A549 treated with Mapracorat at 1 μM for 4 hours (cell line): ENCODE data around the gene RAB41. TPM values are rescaled to one million over a fixed set of nuclear protein-coding genes. Genes with fewer than 3 reads are reported as not detected.

Source experiments
- total RNA-seq: library from RNA; stranded (reverse); fragments of 200-300 nt; extraction: Qiagen RNA extraction; gene quantifications from 5 replicates; pipeline ENCODE4 v1.2.3, GENCODE V29; 2022

The RAB41 gene
- total RNA-seq: not detected in 5 replicates

DNA sequence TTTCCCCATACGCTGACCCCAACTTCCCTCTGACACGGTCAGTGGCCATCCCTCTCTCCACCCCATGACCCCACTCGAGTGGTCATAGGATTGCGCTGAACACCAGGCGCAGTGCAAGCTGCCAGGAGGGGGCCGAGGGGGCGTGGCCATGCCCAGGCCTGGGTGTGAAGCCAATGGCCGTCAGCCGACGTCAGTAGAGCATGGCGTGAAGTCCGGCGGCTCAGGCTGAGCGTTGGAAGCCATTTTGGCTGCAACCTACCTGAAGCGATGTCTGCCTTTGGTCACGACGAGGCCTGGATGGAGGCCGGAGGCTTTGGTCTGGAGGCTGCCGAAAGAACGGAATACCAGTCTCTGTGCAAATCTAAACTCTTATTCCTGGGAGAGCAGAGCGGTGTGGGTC lies at the start of gene RAB41:
TSS of gene RAB41 (plus strand) at position 222 of the 400 bp plus-strand sequence. CDS start at position 268, 46 bp downstream.

DNA sequence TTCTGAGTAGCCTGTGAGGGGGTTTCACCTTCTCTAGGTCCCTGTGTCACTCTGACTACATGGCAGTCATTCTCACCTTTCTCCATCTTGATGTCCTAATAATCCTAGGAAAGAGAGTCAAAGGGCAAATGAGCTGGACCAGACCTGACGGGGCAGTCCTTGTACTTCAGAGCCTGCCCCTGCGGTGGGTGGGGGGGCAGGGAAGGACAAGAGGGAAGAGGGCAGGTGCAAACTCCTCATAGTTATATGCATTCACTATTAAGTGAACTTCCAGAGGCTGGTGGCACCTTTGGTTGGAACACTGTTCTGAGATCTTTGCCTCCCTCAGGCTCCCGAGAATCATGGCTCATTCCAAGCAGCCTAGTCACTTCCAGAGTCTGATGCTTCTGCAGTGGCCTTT lies 47.6 kb upstream of the RAB41 start, which contains the start of gene AWAT1:
TSS of gene AWAT1 (plus strand) at position 301 of the 400 bp plus-strand sequence. CDS start at position 342, 41 bp downstream.

DNA sequence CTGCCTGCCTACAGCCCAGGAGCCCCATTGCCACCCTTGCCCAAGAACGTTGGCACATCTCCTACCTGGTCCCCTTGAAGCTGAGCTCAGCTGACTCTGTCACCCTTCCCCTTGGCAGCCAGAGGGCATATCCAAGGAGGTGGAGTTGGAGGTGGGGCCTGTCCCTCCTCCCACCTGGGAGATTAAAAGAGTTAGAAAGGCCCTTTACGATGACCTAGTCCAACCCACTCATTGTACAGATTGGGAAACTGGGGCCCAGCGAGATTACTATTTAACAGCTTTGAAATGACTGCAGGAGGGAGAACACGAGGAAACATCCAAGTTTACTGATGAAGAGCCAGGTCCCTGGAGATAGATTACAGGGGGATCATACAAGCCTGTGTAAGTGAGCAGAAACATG lies 21.9 kb upstream of the RAB41 start, which contains the start of gene P2RY4:
TSS of gene P2RY4 (minus strand) at position 101 of the 400 bp plus-strand sequence. CDS start 580 bp downstream, outside the sequence.

DNA sequence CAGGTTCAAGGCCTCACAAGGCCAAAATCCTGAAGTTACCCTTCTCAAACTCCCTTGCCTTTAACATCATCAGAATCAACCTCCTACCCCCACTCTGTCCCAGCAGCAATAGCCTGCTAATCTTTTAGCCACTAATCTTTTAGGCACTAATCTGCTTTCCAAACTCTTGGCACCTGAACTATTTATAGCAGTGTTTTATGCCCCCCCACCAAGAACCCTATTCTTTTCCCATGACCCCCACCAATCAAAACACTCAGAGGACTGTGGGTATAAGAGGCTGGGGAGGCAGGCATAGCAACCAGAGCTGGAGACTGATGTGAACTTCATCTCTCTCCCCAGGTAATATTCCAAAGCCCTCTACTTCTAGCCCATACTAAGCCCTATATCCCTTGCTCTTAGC lies 13.9 kb upstream of the RAB41 start, which contains the start of gene ARR3:
TSS of gene ARR3 (plus strand) at position 301 of the 400 bp plus-strand sequence. CDS start 1,052 bp downstream, outside the sequence.

DNA sequence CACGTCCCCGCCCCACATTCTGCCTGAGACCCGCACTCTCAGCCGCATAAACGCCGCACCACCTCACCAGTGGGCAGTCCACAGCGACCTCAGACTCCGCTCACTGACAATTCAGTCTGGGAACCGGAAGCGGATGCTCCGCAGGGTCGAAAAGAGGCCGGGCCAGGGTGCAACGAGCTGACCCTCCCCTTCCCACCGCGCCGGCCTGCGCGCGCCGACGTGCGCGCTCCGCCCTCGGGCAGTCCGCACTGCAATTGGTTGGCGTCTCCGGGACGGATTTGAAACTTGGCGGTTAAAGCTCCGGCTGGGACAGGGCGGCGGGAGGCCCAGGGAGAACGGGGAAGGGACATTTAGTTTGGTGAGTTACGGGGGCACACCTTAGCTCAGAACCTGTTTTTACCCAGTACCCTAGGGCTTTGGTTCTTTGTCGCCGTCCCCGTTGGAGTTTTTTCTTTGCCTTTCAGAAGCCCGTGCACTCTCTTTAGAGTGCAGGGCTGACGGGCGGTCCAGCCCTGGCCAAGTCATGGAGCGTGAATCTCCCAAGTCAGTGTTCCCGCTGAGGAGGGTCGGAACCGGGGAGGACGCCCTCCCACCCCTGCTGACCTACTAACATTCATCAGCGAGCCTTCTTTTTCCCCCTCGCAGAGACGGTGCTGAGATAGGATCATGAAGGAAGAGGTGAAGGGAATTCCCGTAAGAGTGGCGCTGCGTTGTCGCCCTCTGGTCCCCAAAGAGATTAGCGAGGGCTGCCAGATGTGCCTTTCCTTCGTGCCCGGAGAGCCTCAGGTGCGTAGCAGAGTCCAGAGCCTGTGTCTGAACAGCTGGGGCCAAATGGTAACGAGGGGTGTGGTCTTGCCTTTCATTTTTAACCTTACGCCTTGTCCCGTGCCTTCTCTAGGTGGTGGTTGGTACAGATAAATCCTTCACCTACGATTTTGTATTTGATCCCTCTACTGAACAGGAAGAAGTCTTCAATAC lies 8.1 kb downstream of the RAB41 start, which contains the start of the genes KIF4A and PDZD11:
TSS of gene KIF4A (plus strand) at position 312 of the 978 bp plus-strand sequence. CDS start at position 667, 355 bp downstream.
TSS of gene PDZD11 (minus strand) at position 135 of the 978 bp plus-strand sequence. CDS start 586 bp downstream, outside the sequence.

Other genes with a start within 250 kb of the RAB41 start
- gene AWAT2, start 232.2 kb upstream of the RAB41 start, total RNA-seq: not detected in 5 replicates
- not detected in 5 replicates for gene OTUD6A, start 219.7 kb upstream of the RAB41 start, total RNA-seq
- gene IGBP1, start 148.7 kb upstream of the RAB41 start, total RNA-seq: 58.5 to 70.0 TPM (median 64.7 TPM) in 5 replicates
- not detected in 5 replicates for gene DGAT2L6, start 104.7 kb upstream of the RAB41 start, total RNA-seq
- not detected in 5 replicates for gene AWAT1, start 47.5 kb upstream of the RAB41 start, total RNA-seq
- gene P2RY4, start 22.0 kb upstream of the RAB41 start, total RNA-seq: not detected in 5 replicates
- gene ARR3, start 13.8 kb upstream of the RAB41 start, total RNA-seq: not detected in 5 replicates
- 85.5 to 110 TPM (median 91.6 TPM) in 5 replicates for gene PDZD11, start 7.8 kb downstream of the RAB41 start, total RNA-seq
- gene KIF4A, start 7.9 kb downstream of the RAB41 start, total RNA-seq: 25.0 to 29.1 TPM (median 26.5 TPM) in 5 replicates
- gene GDPD2, start 141.1 kb downstream of the RAB41 start, total RNA-seq: 0.07 to 0.14 TPM in 2 of 5 replicates, not detected in the others
- gene DLG3, start 162.7 kb downstream of the RAB41 start, total RNA-seq: 4.2 to 5.6 TPM (median 4.9 TPM) in 5 replicates